ENCODE results near the gene CEP112.

GRCh38 chr17:65772989-65773388, 418.9 kb downstream of the CEP112 start:
- TF ChIP-seq CTCF (optimal IDR thresholded peaks at IDR 0.05 in 1 of 3, IDR thresholded peaks at IDR 0.05 in 1 of 3, conservative IDR thresholded peaks at IDR 0.05 in 1 of 3; ENCODE audit: extremely low read depth in 1 of 3, insufficient read depth in 2 of 3, low read length in 3 of 3) (no peak), EZH2 (IDR thresholded peaks at IDR 0.05; ENCODE audit: low read length) (no peak)

Measured in keratinocyte (primary cell).